ENCODE data around the gene OSBPL3.
A peak's percentile ranks its signal among the peaks of the same experiment; 100 is the strongest.

The OSBPL3 gene

DNA sequence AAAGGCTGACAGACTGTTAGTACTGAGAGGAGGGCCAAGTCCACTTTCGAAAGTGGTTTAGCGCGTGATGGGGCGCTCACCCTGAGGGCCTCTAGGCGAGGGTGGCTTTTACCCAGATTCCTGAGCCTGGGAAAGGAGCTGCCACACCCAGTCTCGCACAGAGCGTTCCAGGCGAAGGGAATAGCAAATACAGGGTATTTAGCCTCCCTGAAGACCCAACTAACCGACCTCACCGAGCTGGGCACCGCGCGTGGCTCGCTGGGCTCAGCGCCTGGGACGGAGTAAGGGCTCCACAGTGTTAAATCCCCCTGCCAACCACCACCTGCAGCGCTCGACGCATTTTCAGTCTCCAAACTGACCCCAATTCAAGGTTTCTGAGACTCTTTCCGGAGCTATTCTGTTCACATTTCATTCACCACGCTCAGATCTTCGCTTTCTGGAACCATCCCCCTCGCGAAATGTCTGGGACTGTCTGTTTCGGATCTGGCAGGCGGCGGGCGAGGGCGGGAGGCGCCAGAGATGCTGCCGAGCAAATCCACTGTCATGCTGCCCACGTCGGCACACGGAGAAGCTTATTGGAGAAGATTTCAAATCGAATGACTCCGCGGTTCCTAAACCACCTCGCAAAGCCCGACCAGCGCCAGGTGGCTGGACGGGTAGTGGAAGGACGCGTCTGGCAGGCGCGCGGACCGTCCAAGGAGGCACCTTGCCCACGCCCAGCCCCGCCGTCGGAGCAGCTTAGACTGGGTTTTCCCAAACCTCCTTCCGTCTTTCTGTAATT lies 1.4 kb upstream of the OSBPL3 start:
- no peaks in the 10 kb centered on the region for H3K9me3 ChIP-seq (ENCODE audit: control insufficient read depth, low read length)
- WGBS, 2 experiments: 2 to 3% methylated on average over 52 of the region's 52 CpGs
- H3K27ac ChIP-seq (ENCODE audit: insufficient read depth, low read depth, low read length, poor library complexity, severe bottlenecking): no peak overlapping the region
- H3K36me3 ChIP-seq (ENCODE audit: control insufficient read depth, insufficient read depth, low read length): no peaks in the 10 kb centered on the region
- H3K27me3 ChIP-seq (ENCODE audit: control insufficient read depth, insufficient read depth, low read length, poor library complexity, severe bottlenecking): peaks cover 46% of the 10 kb centered on the region
- H3K4me1 ChIP-seq (ENCODE audit: control insufficient read depth, insufficient read depth, low read length): peaks cover 3% of the 10 kb centered on the region
- H3K4me3 ChIP-seq (ENCODE audit: insufficient read depth, low read depth, low read length): peak overlapping the region; percentile 22

DNA sequence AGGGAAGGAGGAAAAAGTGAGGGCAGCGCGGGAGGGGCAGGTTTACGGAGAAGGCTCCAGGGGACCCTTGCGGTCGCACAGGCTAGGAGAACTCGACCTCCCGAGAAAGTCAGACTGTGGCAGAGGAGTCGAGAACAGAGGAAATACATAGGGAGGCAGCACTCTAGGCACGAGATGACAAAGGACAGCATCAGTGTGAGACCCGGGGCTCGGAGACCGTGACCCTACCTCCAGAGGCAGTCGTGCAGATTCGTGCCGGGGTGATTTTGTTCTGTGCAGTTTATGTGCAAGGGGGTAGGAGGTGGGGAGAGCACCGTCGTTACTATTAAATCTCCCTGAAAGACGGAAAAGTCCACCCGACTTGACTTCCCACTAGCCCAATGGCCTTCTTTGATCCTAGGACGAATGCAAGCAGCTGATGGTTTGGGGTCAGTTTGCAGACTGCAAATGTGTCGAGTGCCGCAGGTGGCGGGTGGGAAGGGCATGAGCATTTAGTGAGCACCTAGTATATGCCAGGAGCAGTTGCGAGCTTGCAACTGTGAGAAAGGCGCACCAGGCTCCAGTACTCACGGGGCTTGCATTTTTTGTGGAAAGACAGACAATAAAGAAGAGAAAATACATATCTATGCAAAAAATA lies 674 bp upstream of the OSBPL3 start:
- WGBS, 2 experiments: 6 to 7% methylated on average over 26 of the region's 26 CpGs
- Histone ChIP-seq H3K36me3 (ENCODE audit: control insufficient read depth, insufficient read depth, low read length) (no peaks in the 10 kb centered on the region), H3K4me1 (ENCODE audit: control insufficient read depth, insufficient read depth, low read length) (peaks cover 3% of the 10 kb centered on the region), H3K9me3 (ENCODE audit: control insufficient read depth, low read length) (no peaks in the 10 kb centered on the region), H3K4me3 (ENCODE audit: insufficient read depth, low read depth, low read length) (peak overlapping the region; percentile 73), H3K27me3 (ENCODE audit: control insufficient read depth, insufficient read depth, low read length, poor library complexity, severe bottlenecking) (peaks cover 46% of the 10 kb centered on the region), H3K27ac (ENCODE audit: insufficient read depth, low read depth, low read length, poor library complexity, severe bottlenecking) (no peak overlapping the region)

GRCh38 chr7:24979470-24979862 lies 512 bp downstream of the OSBPL3 start:
- WGBS, 2 experiments: 0 to 1% methylated on average over 42 of the region's 42 CpGs
- Histone ChIP-seq H3K9me3 (ENCODE audit: control insufficient read depth, low read length) (no peaks in the 10 kb centered on the region), H3K4me1 (ENCODE audit: control insufficient read depth, insufficient read depth, low read length) (peaks cover 3% of the 10 kb centered on the region), H3K27me3 (ENCODE audit: control insufficient read depth, insufficient read depth, low read length, poor library complexity, severe bottlenecking) (peaks cover 46% of the 10 kb centered on the region), H3K4me3 (ENCODE audit: insufficient read depth, low read depth, low read length) (peak overlapping the region; percentile 73), H3K36me3 (ENCODE audit: control insufficient read depth, insufficient read depth, low read length) (no peaks in the 10 kb centered on the region), H3K27ac (ENCODE audit: insufficient read depth, low read depth, low read length, poor library complexity, severe bottlenecking) (no peak overlapping the region)

- Histone ChIP-seq H3K27ac (ENCODE audit: insufficient read depth, low read depth, low read length, poor library complexity, severe bottlenecking) (no peak overlapping the region), H3K9me3 (ENCODE audit: control insufficient read depth, low read length) (no peaks in the 10 kb centered on the region)
- 15 to 17% methylated on average over 29 of the region's 29 CpGs for WGBS, 2 experiments
Observed at GRCh38 chr7:24978843-24979469, 1.0 kb downstream of the OSBPL3 start.

GRCh38 chr7:24975644-24976260 lies 4.2 kb downstream of the OSBPL3 start:
- H3K27ac ChIP-seq (ENCODE audit: insufficient read depth, low read depth, low read length, poor library complexity, severe bottlenecking): no peak overlapping the region
- WGBS, 2 experiments: 69 to 71% methylated on average over 3 of the region's 4 CpGs
- peaks cover 19% of the 10 kb centered on the region for H3K27me3 ChIP-seq (ENCODE audit: control insufficient read depth, insufficient read depth, low read length, poor library complexity, severe bottlenecking)
- H3K36me3 ChIP-seq (ENCODE audit: control insufficient read depth, insufficient read depth, low read length): no peaks in the 10 kb centered on the region
- no peaks in the 10 kb centered on the region for H3K4me1 ChIP-seq (ENCODE audit: control insufficient read depth, insufficient read depth, low read length)
- no peak overlapping the region for H3K4me3 ChIP-seq (ENCODE audit: insufficient read depth, low read depth, low read length)
- no peaks in the 10 kb centered on the region for H3K9me3 ChIP-seq (ENCODE audit: control insufficient read depth, low read length)

More at GRCh38 chr7:24978843-24979469, 1.0 kb downstream of the OSBPL3 start:
- H3K36me3 ChIP-seq (ENCODE audit: control insufficient read depth, insufficient read depth, low read length): no peaks in the 10 kb centered on the region
- peak overlapping the region; percentile 73 for H3K4me3 ChIP-seq (ENCODE audit: insufficient read depth, low read depth, low read length)
- peaks cover 3% of the 10 kb centered on the region for H3K4me1 ChIP-seq (ENCODE audit: control insufficient read depth, insufficient read depth, low read length)
- H3K27me3 ChIP-seq (ENCODE audit: control insufficient read depth, insufficient read depth, low read length, poor library complexity, severe bottlenecking): peaks cover 46% of the 10 kb centered on the region

GRCh38 chr7:24975172-24975571 lies 4.8 kb downstream of the OSBPL3 start:
- Histone ChIP-seq H3K4me1 (ENCODE audit: control insufficient read depth, insufficient read depth, low read length) (no peaks in the 10 kb centered on the region), H3K27me3 (ENCODE audit: control insufficient read depth, insufficient read depth, low read length, poor library complexity, severe bottlenecking) (peaks cover 15% of the 10 kb centered on the region), H3K36me3 (ENCODE audit: control insufficient read depth, insufficient read depth, low read length) (no peaks in the 10 kb centered on the region), H3K27ac (ENCODE audit: insufficient read depth, low read depth, low read length, poor library complexity, severe bottlenecking) (no peak overlapping the region), H3K4me3 (ENCODE audit: insufficient read depth, low read depth, low read length) (no peak overlapping the region), H3K9me3 (ENCODE audit: control insufficient read depth, low read length) (no peaks in the 10 kb centered on the region)
- 88 to 100% methylated on average over 1 to 2 of the region's 3 CpGs for WGBS, 2 experiments

GRCh38 chr7:24974026-24974832 lies 5.7 kb downstream of the OSBPL3 start:
- Histone ChIP-seq H3K4me3 (ENCODE audit: insufficient read depth, low read depth, low read length) (no peak overlapping the region), H3K27ac (ENCODE audit: insufficient read depth, low read depth, low read length, poor library complexity, severe bottlenecking) (no peak overlapping the region), H3K27me3 (ENCODE audit: control insufficient read depth, insufficient read depth, low read length, poor library complexity, severe bottlenecking) (peaks cover 11% of the 10 kb centered on the region), H3K36me3 (ENCODE audit: control insufficient read depth, insufficient read depth, low read length) (no peaks in the 10 kb centered on the region), H3K4me1 (ENCODE audit: control insufficient read depth, insufficient read depth, low read length) (no peaks in the 10 kb centered on the region), H3K9me3 (ENCODE audit: control insufficient read depth, low read length) (no peaks in the 10 kb centered on the region)
- WGBS, 2 experiments: 86 to 88% methylated on average over 12 to 14 of the region's 15 CpGs

DNA sequence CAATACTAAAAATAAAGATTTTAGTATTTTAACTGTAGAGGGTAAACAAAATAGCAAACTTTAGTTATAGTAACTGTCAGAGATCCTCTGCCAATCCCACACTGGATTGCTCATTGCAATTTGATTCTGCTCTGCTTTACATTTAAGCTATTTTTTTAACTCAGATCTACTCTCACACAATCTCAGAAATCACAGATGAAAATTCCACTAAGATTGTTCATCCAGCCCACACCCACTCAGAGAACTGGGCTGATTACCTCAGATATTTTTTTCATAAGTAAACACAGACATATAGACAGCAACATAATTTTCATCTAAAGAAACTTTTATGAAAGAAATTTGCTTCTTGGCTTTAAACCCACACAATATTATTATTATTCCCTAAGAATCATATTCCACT lies 7.0 kb downstream of the OSBPL3 start:
- Histone ChIP-seq H3K27me3 (ENCODE audit: control insufficient read depth, insufficient read depth, low read length, poor library complexity, severe bottlenecking) (no peaks in the 10 kb centered on the region), H3K4me1 (ENCODE audit: control insufficient read depth, insufficient read depth, low read length) (no peaks in the 10 kb centered on the region), H3K27ac (ENCODE audit: insufficient read depth, low read depth, low read length, poor library complexity, severe bottlenecking) (no peak overlapping the region), H3K9me3 (ENCODE audit: control insufficient read depth, low read length) (no peaks in the 10 kb centered on the region), H3K4me3 (ENCODE audit: insufficient read depth, low read depth, low read length) (no peak overlapping the region), H3K36me3 (ENCODE audit: control insufficient read depth, insufficient read depth, low read length) (no peaks in the 10 kb centered on the region)

- 77 to 87% methylated on average over 1 of the region's 1 CpG for WGBS, 2 experiments
- H3K27ac ChIP-seq (ENCODE audit: insufficient read depth, low read depth, low read length, poor library complexity, severe bottlenecking): no peak overlapping the region
- no peaks in the 10 kb centered on the region for H3K36me3 ChIP-seq (ENCODE audit: control insufficient read depth, insufficient read depth, low read length)
- H3K27me3 ChIP-seq (ENCODE audit: control insufficient read depth, insufficient read depth, low read length, poor library complexity, severe bottlenecking): no peaks in the 10 kb centered on the region
- H3K9me3 ChIP-seq (ENCODE audit: control insufficient read depth, low read length): no peaks in the 10 kb centered on the region
- H3K4me1 ChIP-seq (ENCODE audit: control insufficient read depth, insufficient read depth, low read length): no peaks in the 10 kb centered on the region
- no peak overlapping the region for H3K4me3 ChIP-seq (ENCODE audit: insufficient read depth, low read depth, low read length)
Observed at GRCh38 chr7:24972166-24972477, 7.9 kb downstream of the OSBPL3 start.

Measured in ectodermal cell (in vitro differentiated cells).